MM.1S (cell line): ENCODE data around the gene RAPGEF2.

Experiments
- DNase-seq: peaks from one replicate; pipeline ENCODE4 v3.0.0-alpha.2; 2015
- H2AFZ ChIP-seq: fragments of 300-600 bp; sonication (generic); 2 replicates; pipeline ENCODE4 v1.6.0; 2016; ENCODE audit warnings: antibody characterized with exemption, low read length
- H3F3A ChIP-seq: fragments of 300-600 bp; sonication (generic); 2 replicates; pipeline ENCODE4 v1.6.1; 2016; ENCODE audit warnings: mild to moderate bottlenecking, antibody characterized with exemption, low read length, moderate library complexity, mixed read lengths; ENCODE audit not compliant: insufficient read depth
- H3K27ac ChIP-seq: fragments of 300-600 bp; sonication (generic); 2 replicates; pipeline ENCODE4 v1.5.1; 2016; ENCODE audit warnings: mild to moderate bottlenecking, low read length
- H3K27me3 ChIP-seq: fragments of 300-600 bp; sonication (generic); replicated peaks from 2 replicates; pipeline ENCODE4 v1.6.0; 2016; ENCODE audit warnings: low read length; ENCODE audit not compliant: insufficient read depth
- H3K36me3 ChIP-seq: fragments of 300-600 bp; sonication (generic); replicated peaks from 2 replicates; pipeline ENCODE4 v1.6.1; 2016; ENCODE audit warnings: mild to moderate bottlenecking, low read length, mixed read lengths; ENCODE audit not compliant: insufficient read depth
- H3K4me1 ChIP-seq: fragments of 300-600 bp; sonication (generic); 2 replicates; pipeline ENCODE4 v1.6.1; 2016; ENCODE audit warnings: low read length, mixed read lengths
- H3K4me2 ChIP-seq: fragments of 300-600 bp; sonication (generic); 2 replicates; pipeline ENCODE4 v1.6.0; 2016; ENCODE audit warnings: low read depth, low read length
- H3K4me3 ChIP-seq: fragments of 300-600 bp; sonication (generic); 2 replicates; pipeline ENCODE4 v1.5.1; 2016; ENCODE audit warnings: low read length, mixed read lengths
- H3K79me2 ChIP-seq: fragments of 300-600 bp; sonication (generic); 2 replicates; pipeline ENCODE4 v1.6.1; 2016; ENCODE audit warnings: mixed run types, low read length, mixed read lengths
- H3K9ac ChIP-seq: fragments of 300-600 bp; sonication (generic); 2 replicates; pipeline ENCODE4 v1.6.1; 2016; ENCODE audit warnings: low read length, mixed read lengths
- H3K9me2 ChIP-seq: fragments of 300-600 bp; sonication (generic); replicated peaks from 2 replicates; pipeline ENCODE4 v1.6.1; 2016; ENCODE audit warnings: mild to moderate bottlenecking, low read length, mixed read lengths; ENCODE audit not compliant: insufficient read depth
- H3K9me3 ChIP-seq: fragments of 300-600 bp; sonication (generic); replicated peaks from 2 replicates; pipeline ENCODE4 v1.6.1; 2016; ENCODE audit warnings: mild to moderate bottlenecking, low read length, mixed read lengths; ENCODE audit not compliant: insufficient read depth
- H4K20me1 ChIP-seq: fragments of 300-600 bp; sonication (generic); 2 replicates; pipeline ENCODE4 v1.6.1; 2016; ENCODE audit warnings: mild to moderate bottlenecking, low read length, moderate library complexity, mixed read lengths; ENCODE audit not compliant: insufficient read depth
- EZH2 ChIP-seq: fragments of 300-600 bp; sonication (generic); optimal IDR thresholded peaks from 2 replicates; pipeline ENCODE3; 2017; ENCODE audit warnings: low read depth, mild to moderate bottlenecking, antibody characterized with exemption, low read length, mixed read lengths
- EZH2phosphoT487 ChIP-seq: fragments of 300-600 bp; sonication (generic); IDR thresholded peaks from 2 replicates; pipeline ENCODE4 v1.6.1; 2018; ENCODE audit warnings: antibody characterized with exemption, low read length
- TF ChIP-seq, protein P1 (sequence below): fragments of 300-600 bp; sonication (generic); IDR thresholded peaks from 2 replicates; pipeline ENCODE4 v1.5.1; 2016; ENCODE audit warnings: antibody characterized with exemption, low read length, mixed read lengths

The RAPGEF2 gene

DNA sequence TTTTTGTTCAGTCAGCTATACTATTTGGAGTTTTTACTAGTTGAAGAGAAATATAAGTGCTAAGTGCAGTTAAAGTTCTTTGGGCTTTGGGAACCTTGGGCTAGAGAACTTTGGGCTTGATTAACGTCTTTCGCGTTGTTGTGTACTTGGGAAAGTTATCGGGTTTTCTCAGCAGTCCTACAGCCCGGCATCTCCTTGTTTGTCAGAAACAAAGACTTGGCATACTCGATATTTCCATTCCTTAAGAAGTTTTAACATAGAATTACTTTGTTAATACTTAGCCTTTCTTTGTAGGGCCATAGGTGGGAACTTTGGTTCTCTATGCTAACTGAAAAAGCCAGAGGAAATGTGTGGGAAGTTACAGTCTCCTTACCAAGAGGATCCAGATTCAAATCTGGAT lies 28.7 kb downstream of the RAPGEF2 start:
- no peak for DNase-seq
- no peak overlapping the region for H3K27ac ChIP-seq
- peaks cover 12% of the 10 kb centered on the region for H3K4me1 ChIP-seq
- peaks cover 32% of the 10 kb centered on the region; the same call in 1 of the 2 replicates for H3K79me2 ChIP-seq
- no peak for TF ChIP-seq EZH2
- TF ChIP-seq, protein P1, sequence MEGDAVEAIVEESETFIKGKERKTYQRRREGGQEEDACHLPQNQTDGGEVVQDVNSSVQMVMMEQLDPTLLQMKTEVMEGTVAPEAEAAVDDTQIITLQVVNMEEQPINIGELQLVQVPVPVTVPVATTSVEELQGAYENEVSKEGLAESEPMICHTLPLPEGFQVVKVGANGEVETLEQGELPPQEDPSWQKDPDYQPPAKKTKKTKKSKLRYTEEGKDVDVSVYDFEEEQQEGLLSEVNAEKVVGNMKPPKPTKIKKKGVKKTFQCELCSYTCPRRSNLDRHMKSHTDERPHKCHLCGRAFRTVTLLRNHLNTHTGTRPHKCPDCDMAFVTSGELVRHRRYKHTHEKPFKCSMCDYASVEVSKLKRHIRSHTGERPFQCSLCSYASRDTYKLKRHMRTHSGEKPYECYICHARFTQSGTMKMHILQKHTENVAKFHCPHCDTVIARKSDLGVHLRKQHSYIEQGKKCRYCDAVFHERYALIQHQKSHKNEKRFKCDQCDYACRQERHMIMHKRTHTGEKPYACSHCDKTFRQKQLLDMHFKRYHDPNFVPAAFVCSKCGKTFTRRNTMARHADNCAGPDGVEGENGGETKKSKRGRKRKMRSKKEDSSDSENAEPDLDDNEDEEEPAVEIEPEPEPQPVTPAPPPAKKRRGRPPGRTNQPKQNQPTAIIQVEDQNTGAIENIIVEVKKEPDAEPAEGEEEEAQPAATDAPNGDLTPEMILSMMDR: no peak
- no peak for TF ChIP-seq EZH2phosphoT487
- no peak overlapping the region for H2AFZ ChIP-seq
- H3K9me3 ChIP-seq: no peaks in the 10 kb centered on the region
- no peaks in the 10 kb centered on the region for H3F3A ChIP-seq
- no peak overlapping the region for H3K4me2 ChIP-seq
- no peaks in the 10 kb centered on the region; the same call in 1 of the 2 replicates for H4K20me1 ChIP-seq
- H3K9me2 ChIP-seq: no peaks in the 10 kb centered on the region
- H3K27me3 ChIP-seq: no peaks in the 10 kb centered on the region
- no peak overlapping the region for H3K4me3 ChIP-seq
- H3K36me3 ChIP-seq: no peaks in the 10 kb centered on the region
- no peak overlapping the region for H3K9ac ChIP-seq

DNA sequence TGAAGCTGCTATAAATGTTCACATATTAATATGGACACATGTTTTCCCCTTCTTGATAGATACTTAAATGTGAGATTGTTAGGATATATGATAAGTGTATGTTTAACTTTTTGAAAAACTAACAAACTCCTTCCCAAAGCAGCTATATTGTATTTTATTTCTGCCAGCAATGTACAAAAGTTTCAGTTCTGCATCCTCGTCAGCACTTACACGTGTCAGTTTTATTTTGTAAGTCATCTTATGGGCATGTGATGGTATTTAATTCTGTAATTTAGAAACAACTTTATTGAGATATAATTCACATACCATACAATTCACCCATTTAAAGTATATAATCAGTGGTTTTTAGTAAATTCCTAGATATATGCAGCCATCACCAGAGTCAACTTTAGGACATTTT lies 31.6 kb downstream of the RAPGEF2 start:
- no peak overlapping the region for H3K4me3 ChIP-seq
- no peaks in the 10 kb centered on the region for H3K36me3 ChIP-seq
- H3K4me2 ChIP-seq: peak overlapping the region; percentile 15; the same call in 1 of the 2 replicates
- no peaks in the 10 kb centered on the region for H3K9me3 ChIP-seq
- H3K27ac ChIP-seq: no peak overlapping the region
- H3K9me2 ChIP-seq: no peaks in the 10 kb centered on the region
- no peaks in the 10 kb centered on the region for H3F3A ChIP-seq
- H4K20me1 ChIP-seq: no peaks in the 10 kb centered on the region
- DNase-seq: peak; percentile 22
- no peaks in the 10 kb centered on the region for H3K27me3 ChIP-seq
- peaks cover 11% of the 10 kb centered on the region for H3K4me1 ChIP-seq
- H3K79me2 ChIP-seq: peaks cover 26% of the 10 kb centered on the region
- H3K9ac ChIP-seq: no peak overlapping the region
- H2AFZ ChIP-seq: no peak overlapping the region
- TF ChIP-seq EZH2phosphoT487 (no peak), EZH2 (no peak)
- TF ChIP-seq, protein P1: no peak

DNA sequence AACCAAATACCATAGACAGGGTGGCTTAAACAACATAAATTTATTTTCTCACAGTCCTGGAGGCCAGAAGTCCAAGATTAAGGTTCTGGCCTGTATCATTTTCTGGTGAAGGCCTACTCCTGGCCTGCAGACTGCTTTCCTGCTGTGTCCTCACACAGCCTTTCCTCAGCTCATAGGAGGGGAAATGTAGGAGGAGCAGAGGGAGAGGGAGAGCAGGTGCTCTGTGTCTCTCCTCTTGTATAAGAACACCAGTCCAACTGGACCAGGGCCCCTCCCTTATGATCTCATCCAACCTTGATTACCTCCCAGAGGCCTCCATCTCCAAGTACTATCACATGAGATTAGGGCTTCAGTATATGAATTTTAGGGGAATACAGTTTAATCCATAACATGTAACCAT lies 34.3 kb downstream of the RAPGEF2 start:
- no peak overlapping the region for H3K4me2 ChIP-seq
- H3K4me3 ChIP-seq: no peak overlapping the region
- no peaks in the 10 kb centered on the region for H3K36me3 ChIP-seq
- H3K9ac ChIP-seq: no peak overlapping the region
- H4K20me1 ChIP-seq: no peaks in the 10 kb centered on the region
- no peaks in the 10 kb centered on the region for H3K9me3 ChIP-seq
- no peak for DNase-seq
- H3K79me2 ChIP-seq: peaks cover 18% of the 10 kb centered on the region; the same call in 1 of the 2 replicates
- no peaks in the 10 kb centered on the region for H3K9me2 ChIP-seq
- H3K27me3 ChIP-seq: no peaks in the 10 kb centered on the region
- H2AFZ ChIP-seq: no peak overlapping the region
- no peak for TF ChIP-seq EZH2
- no peak for TF ChIP-seq EZH2phosphoT487
- TF ChIP-seq, protein P1: no peak
- no peaks in the 10 kb centered on the region for H3F3A ChIP-seq
- no peak overlapping the region for H3K27ac ChIP-seq
- H3K4me1 ChIP-seq: peaks cover 11% of the 10 kb centered on the region
